Uterus (tissue), 2 donors: Measurements from ENCODE around the gene SCGB1C1.

Source experiments
- CTCF ChIP-seq, 4 experiments: fragments of 200-600 bp in 2 of 4; fragments of 450-650 bp in 2 of 4; sonication (generic) in 2 of 4; IDR thresholded peaks; one replicate each; pipeline ENCODE4 v1.5.1; 2016 to 2019; ENCODE audit warnings: antibody characterized with exemption in 4 of 4, mild to moderate bottlenecking in 2 of 4, moderate library complexity in 1 of 4
- POLR2A ChIP-seq, 2 donors: fragments of 450-650 bp; IDR thresholded peaks; one replicate each; pipeline ENCODE4 v1.6.1; 2016; ENCODE audit warnings: antibody characterized with exemption in 2 of 2, mild to moderate bottlenecking in 1 of 2, moderate library complexity in 1 of 2

GRCh38 chr11:223884-224283 lies 31.0 kb downstream of the SCGB1C1 start:
- no peak for TF ChIP-seq CTCF (IDR thresholded peaks at IDR 0.05)
- TF ChIP-seq POLR2A (IDR thresholded peaks at IDR 0.05), result no peak
